ENCODE data around the gene STAT5A. TPM values are rescaled to one million over a fixed set of nuclear protein-coding genes. Genes with fewer than 3 reads are reported as not detected.
"Not testable (repeated sequence)": the region's sequence is repeated elsewhere in the genome, so short reads cannot be mapped to it uniquely, and the experiment has no call there.

Gene STAT5A
- total RNA-seq, 1 experiment from 2014 or later: 7.8 TPM

DNA sequence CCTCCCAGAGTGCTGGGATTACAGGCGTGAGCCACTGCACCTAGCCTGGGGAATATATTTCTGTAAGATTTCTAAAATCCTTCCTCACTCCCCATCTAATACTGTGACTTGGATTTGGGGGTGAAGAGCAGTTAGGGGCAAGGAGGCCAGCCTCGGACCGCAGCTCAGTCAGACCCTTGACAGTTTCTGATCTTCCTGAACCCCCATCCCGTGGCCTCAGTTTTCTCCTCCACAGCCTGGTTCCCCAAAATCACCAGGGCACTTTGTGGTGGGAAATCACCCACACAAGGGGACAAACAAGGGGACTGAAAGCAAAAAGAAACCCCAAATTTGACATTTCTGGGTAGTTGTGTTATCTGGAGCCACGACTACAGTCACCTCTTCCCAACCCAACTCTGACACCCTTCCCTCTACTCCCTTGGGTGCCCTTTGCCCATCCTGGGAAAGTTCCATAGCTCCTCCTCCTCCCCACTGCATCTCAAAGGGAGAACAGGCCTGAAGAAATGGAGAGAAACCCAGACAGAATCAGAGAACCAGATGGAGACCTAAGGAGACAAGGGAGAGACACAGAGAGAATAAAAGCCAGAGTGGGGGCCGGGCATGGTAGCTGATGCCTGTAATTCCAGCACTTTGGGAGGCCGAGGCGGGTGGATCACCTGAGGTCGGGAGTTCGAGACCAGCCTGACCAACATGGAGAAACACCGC is 2.8 kb upstream of the STAT5A start:
- no peak for DNase-seq (ENCODE audit: low read depth)

DNA sequence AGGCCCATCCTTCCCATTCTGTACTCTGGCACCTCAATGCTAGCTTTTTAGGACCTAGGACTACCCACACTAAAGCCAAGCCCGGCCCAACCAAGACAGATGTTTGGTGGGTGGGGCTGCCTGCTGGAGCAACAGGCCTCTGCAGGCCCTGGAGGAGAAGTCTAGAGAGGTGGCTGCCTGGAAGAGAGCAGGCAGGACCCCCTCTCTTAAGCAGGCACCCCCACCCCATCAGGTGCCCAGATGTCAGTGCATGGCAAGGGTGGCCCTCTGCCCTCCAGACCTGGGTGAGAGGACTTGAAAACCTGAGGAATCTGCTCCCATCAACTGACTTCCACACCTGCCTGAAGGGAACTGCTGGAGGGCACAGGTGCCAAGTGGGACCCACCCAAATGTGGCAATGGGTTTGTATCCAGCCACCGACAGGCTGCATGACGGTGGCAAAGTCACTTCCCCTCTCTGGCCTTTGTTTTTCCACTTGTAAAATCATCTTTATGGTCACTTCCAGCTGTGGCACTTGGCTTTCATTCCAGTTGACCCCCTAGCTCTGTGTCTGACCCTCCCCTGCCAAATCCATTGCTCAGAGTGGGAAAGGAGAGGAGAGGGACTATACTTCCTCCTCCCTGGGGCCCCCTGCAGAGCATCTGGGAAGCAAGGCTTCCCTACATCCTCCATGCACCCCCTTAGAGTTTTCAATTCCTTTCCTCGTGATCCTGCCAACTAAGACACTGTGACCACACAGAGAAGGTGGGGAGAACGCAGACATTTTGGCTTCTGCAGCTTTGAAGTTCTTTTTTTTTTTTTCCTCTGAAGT is 1.7 kb upstream of the STAT5A start:
- DNase-seq (ENCODE audit: low read depth): no peak

DNA sequence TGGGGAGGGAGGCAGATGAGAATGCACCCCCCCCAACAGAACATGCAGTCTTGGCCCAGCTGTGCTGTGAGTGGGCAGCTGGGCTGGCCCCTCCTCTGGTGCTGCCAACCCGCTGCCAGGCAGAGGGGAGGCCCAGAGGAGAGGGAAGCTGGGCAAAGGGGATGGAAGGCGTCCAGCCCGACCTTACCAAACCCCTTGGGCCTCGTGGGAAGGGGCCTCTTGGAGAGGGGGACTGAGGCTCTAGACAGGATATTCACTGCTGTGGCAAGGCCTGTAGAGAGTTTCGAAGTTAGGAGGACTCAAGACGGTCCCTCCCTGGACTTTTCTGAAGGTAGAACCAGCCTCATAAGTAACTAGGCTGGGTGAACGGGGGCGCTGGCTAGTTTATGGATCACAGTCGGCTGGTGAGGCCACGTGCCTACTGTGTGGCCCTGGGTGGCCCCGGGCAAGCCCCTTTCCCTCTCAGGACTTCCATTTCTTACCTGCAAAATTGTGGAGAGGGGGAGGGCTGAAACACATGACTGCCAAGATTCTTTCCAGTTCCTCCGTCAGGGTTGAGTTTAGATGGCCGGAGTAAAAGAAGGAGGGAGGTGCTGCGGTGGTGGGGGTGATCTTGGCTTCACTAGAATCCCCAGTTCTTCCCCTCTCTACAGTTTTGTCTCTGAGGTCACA is 857 bp upstream of the STAT5A start:
- peak; percentile 62 for DNase-seq (ENCODE audit: low read depth)

DNA sequence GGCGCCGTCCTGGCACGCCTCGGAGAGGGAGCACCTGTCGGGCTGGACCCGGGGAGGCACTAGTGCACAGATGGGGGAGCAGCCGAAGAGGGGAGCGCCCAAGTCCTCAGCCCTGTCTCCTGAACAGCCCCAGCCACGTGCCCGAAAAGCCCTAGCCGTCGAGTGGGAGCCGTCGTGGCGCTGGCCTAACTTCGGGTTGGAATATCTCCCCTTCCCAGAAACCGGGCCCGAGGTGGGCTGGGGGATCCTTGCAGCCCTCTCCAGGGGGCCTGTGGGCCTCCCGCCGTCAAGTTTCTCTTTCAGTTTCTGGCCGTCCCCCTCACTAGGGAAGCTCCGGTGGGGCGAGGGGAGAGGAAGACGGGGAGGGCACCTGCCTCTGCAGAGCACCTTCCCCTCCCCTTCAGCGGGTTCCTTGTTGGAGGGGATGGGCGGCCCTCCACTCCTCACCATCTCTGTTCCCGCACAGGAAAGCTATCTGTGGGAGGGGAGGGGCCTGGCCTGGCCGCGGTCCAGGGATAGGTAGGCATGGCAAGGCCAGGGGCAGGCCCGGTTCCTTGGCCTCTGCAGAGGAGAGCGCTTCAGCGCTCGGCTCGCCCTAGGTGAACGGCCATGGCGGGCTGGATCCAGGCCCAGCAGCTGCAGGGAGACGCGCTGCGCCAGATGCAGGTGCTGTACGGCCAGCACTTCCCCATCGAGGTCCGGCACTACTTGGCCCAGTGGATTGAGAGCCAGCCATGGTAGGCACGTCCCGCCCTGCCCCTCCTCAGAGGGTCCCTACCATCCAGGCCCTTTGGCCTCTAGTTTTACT is 709 bp downstream of the STAT5A start:
- no peak for DNase-seq (ENCODE audit: low read depth)

DNA sequence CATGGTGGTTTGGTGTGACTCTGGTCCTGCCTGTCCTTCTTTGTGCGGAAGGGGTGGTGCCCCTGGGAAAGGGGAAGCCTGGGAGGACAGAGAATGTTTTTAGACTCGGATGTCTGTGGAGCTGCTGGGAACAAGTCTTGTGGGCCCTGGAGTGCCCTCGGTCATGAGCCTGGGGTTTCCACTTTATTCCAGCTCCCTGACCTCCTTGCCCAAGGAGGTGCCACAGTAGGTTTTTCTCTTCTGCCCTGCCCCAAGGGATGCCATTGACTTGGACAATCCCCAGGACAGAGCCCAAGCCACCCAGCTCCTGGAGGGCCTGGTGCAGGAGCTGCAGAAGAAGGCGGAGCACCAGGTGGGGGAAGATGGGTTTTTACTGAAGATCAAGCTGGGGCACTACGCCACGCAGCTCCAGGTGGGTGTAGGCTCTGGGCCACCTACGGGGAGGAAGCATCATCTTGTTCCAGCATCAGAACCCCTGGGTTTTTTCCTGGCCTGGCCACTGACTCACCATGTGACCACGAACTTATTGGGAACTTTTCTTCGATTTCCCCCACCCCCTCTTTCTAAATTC is 1.4 kb downstream of the STAT5A start:
- no peak for DNase-seq (ENCODE audit: low read depth)

DNA sequence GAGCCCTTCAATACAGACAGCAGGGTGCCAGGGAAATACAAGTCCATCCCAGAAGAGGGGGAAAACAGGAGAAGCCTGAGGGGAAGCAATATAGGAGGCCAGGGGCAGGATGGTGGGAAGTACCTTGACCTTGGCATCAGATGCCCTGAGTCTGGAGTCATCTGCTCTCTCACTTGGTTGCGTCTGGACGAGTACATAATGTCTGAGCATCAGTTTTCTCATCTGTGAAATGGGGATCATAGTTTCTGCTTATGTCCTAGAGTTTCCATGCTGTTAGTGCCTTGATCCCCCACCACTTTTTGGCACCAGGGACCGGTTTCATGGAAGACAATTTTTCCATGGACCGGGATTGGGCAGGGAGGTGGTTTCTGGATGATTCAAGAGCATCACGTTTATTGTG is 2.3 kb downstream of the STAT5A start:
- DNase-seq (ENCODE audit: low read depth): no peak

DNA sequence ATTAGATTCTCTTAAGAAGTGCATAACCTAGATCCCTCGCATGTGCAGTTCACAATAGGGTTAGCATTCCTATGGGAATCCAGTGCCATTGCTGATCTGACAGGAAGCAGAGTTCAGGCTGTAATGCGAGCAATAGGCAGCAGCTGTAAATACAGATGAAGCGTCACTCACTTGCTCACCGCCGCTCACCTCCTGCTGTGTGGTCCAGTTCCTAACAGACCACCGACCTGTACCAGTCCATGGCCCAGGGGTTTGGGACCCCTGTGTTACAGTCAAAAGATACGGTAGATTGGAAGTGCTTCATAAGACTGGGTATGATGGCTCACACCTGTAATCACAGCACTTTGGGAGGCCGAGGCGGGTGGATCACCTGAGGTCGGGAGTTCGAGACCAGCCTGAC is 2.8 kb downstream of the STAT5A start:
- DNase-seq (ENCODE audit: low read depth): no peak

DNA sequence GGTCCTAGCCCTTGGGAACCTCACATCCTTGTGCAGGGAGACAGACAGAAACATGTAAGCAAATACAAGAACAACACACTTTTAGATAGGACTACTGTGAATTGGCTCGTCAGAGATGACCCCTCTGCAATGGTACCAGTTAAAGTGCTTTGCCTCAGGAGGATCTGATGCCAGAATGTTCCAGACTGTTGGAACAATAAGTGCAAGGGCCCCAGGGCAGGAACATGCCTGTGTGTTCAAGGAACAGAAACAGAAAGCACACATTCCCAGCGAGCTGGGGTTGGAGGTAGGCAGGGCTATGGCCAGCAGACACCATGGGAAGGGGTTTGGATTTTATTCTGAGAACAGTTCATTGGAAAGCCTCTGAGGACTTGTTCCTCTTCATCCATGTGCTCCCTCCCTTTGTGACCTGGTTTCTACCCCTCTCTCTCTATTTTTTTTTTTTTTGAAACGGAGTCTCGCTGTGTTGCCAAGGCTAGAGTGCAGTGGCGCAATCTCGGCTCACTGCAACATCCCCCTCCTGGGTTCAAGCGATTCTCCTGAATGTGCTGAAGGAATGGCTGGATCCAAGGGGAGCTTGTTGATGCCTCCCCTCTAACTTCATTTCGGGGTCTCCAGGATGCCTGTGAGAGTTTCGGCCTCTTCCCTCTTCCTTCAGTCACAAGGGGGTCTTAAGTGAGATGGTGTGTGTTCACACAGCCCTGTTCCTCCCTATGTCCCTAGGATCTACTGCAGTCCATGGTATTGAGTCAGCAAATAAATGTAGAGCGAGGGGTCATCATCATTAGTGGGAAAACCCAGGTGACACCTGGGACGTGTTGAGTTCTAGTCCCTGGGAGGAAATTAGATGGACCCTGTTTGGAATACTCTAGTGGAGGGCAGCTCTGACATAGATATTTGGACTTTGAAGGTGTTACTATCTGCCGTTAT is 6.4 kb downstream of the STAT5A start:
- no peak for DNase-seq (ENCODE audit: low read depth)

DNA sequence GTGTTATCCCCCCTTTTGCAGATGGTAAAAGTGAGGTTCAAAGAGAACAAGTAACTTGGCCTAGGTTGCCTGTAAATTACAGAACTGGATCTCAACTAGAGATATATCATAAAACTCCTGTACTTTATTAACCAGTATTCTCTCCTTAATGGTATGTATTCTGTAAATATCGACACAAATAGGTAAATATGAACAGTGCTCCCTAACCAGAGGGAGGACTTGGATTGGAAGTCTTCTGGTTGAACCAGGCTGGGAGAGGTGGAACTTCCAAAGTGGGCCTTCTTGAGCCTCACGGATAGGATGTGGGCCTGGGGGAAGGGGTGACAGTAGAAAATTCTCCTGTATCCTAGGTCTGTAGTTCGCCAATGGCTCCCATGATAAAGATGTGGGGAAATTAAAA is 7.7 kb downstream of the STAT5A start:
- no peak for DNase-seq (ENCODE audit: low read depth)

DNA sequence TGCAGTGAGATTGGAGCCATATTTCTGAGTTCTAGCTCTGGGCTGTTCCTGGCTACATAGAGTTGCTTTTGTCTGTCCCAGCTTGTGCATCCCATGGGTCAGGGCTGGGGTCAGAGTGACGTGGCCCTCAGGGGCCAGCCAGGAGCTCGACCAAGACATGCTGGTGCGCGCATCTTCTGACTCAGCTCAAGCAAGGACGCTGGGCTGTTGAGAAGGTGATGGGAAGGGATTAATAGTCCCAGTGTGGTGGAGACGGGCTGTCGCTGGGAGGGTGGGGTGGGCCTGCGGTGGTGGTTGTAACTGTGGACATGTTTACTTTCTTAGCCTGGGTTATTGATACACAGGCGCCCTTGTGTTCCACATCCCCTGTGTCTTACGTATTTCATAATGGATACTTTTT is 9.5 kb downstream of the STAT5A start:
- not testable (repeated sequence) for DNase-seq (ENCODE audit: low read depth)

DNA sequence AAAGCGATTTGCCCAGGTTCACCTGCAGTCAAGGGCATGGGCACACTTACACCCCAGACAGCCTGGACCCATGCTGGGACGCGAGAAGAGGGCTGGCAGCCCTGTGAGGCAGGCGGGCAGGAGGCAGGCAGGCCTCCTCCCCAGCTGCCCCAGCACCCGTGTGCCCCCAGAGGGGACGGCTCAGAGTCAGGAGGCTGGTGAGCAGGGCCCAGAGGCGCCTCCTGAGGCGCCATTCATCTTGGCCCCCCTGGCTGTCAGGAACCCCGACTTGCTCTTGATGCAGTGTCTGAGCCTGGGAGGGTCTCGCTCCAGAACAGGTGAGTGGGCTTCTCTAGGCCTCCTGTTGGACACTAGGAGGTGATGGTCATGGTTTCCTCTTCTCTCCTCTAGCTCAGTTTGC is 11.1 kb downstream of the STAT5A start:
- DNase-seq (ENCODE audit: low read depth): not testable (repeated sequence)

DNA sequence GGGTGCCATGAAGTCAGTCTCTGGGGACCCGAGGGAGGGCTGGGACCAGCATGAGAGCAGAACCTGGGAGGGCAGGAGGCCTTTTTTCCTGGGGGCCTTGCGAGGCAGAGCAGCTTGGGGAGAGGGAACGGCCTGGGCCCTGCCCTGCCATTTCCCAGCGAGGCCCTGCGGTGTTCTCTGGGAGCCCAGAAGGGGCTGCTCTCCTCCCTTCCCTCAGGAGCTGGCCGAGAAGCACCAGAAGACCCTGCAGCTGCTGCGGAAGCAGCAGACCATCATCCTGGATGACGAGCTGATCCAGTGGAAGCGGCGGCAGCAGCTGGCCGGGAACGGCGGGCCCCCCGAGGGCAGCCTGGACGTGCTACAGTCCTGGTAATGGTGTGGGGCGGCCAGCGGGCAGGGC is 11.6 kb downstream of the STAT5A start:
- not testable (repeated sequence) for DNase-seq (ENCODE audit: low read depth)

DNA sequence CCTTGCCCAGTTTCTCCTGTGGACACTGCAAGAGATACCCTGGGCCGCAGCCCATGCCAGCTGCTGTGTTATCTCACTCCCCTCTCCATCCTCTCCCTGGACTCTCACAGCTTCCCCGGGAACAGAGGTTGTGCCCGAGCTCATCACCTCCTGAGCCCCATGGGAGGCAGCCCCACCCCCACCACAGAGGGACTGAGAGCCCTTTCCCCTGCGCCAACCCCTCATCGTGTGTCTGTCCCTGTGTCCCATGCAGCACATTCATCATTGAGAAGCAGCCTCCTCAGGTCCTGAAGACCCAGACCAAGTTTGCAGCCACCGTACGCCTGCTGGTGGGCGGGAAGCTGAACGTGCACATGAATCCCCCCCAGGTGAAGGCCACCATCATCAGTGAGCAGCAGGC is 12.7 kb downstream of the STAT5A start:
- no peak for DNase-seq (ENCODE audit: low read depth)

DNA sequence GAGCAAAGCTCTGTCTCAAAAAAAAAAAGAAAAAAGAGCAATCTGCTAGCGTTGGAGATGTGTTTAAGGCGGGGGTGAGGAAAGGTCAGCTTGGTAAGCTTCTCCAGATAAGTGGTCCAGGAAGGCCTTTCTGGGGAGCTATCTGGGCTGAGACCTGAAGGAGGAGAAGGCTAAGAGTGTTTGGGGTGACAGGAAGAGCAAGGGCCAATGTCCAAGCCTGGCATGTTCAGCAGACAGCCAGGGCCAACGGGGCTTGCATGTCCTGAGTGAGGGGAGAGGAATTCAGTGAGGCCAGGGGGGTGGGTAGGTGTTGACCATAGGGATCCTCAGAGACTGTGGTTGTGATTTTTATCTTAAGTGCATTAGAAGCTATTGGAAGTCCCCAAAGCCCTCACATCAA is 15.4 kb downstream of the STAT5A start:
- DNase-seq (ENCODE audit: low read depth): no peak

DNA sequence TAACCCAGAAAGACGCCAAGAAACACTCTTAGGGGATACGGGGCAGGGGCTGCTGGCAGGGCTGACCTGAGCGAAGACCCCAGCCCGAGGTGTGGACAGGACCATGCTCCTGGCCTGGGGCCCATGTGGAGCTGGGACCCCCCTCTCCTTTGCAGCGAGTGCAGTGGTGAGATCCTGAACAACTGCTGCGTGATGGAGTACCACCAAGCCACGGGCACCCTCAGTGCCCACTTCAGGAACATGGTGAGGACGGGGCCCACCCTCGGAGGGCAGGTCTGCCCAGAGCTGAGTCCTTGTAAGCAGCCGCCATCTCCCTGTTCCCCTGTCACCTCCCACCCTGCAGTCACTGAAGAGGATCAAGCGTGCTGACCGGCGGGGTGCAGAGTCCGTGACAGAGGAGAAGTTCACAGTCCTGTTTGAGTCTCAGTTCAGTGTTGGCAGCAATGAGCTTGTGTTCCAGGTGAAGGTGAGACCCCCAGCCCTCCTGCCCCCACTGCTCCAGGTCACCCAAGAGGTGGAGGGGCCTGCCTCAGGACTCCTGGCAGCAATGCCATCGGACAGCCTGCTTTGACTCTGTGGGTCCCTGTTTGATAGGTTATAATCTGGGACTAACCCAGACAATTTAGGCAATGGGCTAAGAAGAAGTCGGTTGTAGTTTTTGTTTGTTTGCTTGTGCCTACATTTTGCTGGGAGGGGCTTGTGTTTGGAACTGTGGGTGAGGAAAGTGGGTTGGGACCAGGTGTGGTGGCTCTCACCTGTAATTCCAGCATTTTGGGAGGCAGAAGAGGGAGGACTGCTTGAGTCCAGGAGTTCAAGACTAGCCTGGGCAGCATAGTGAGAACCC is 16.1 kb downstream of the STAT5A start:
- DNase-seq (ENCODE audit: low read depth): no peak

DNA sequence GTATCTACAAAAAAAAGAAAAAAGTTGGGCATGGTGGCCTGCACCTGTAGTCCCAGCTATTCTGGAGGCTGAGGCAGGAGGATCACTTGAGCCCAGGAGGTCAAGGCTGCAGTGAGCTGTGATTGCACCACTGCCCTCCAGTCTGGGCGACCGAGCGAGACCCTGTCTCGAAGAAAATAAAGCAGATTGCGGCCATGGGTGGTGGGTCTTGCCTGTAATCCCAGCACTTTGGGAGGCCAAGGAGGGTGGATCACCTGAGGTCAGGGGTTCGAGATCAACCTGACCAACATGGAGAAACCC is 16.7 kb downstream of the STAT5A start:
- DNase-seq (ENCODE audit: low read depth): not testable (repeated sequence)

DNA sequence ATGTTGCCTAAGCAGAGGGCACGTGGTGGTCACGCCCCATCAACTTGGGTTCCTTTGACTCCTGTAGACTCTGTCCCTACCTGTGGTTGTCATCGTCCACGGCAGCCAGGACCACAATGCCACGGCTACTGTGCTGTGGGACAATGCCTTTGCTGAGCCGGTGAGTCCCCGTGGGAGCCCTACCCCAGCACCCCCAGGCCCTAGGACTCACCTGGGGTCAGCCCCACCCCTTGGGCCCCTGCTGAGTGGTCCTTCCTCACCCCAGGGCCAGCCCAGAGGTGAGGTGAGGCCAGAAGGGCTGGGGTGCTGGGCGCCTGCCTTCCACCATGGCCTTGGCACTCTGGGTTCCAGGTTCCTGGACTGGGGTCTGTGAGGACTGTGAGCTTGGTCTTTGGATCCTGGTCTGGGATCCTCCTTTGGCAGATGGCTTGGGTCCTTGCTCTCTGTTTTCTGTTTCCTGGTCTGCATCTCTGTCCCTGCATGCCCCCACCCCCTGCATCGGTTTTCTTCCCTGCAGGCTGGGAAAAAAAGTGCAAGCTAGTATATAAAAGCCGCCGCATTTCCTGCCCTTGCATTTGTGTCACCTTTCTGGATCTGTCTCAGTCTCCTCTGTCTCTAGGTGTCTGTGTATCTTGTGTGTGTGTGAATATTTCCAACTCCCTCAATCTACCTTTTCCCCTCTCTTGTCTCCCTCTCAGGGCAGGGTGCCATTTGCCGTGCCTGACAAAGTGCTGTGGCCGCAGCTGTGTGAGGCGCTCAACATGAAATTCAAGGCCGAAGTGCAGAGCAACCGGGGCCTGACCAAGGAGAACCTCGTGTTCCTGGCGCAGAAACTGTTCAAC is 17.5 kb downstream of the STAT5A start:
- DNase-seq (ENCODE audit: low read depth): no peak

DNA sequence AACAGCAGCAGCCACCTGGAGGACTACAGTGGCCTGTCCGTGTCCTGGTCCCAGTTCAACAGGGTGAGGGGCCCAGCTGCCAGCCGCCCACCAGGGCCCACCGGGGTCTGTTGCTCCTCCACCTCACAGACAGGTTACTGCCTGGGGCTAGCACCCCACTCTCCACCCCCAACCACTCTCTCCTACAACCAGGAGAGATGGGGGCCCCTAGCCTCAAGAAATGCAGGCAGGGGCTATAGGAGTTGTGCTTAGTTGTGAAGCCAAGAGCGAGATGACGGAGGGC is 18.0 kb downstream of the STAT5A start:
- no peak for DNase-seq (ENCODE audit: low read depth)

DNA sequence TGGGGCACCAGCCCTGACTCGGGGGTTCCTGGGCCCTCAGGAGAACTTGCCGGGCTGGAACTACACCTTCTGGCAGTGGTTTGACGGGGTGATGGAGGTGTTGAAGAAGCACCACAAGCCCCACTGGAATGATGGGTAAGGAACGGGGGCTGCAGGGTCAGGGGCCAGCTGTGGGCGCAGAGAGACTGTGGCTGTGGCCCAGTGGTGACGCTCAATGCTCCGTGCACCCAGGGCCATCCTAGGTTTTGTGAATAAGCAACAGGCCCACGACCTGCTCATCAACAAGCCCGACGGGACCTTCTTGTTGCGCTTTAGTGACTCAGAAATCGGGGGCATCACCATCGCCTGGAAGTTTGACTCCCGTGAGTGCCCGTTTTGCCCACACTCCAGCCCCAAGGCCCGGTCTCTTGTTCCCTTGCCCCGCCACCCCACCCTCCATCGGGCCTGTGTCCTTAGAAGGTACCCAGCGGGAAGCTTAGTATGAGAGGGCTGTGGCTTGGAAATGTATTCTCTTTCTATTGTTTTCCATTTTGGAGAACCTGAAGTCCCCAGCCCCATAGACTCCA is 19.1 kb downstream of the STAT5A start:
- DNase-seq (ENCODE audit: low read depth): no peak
